SIG-M5 (cell line): ENCODE data around the gene SERPINF2.
"Not testable (repeated sequence)": the region's sequence is repeated elsewhere in the genome, so short reads cannot be mapped to it uniquely, and the experiment has no call there.

Experiments used
- DNase-seq: peaks from one replicate; lab custom pipeline; 2025; lab: John Stamatoyannopoulos, UW

Gene SERPINF2

GRCh38 chr17:1735418-1735817 is 7.3 kb upstream of the SERPINF2 start:
- no peak for DNase-seq

- no peak for DNase-seq
Observed at GRCh38 chr17:1735834-1736347, 6.8 kb upstream of the SERPINF2 start.

- no peak for DNase-seq
Observed at GRCh38 chr17:1736348-1737281, 6.1 kb upstream of the SERPINF2 start.

GRCh38 chr17:1737531-1738291 is 5.0 kb upstream of the SERPINF2 start:
- no peak for DNase-seq

GRCh38 chr17:1741899-1742298 is 772 bp upstream of the SERPINF2 start:
- not testable (repeated sequence) for DNase-seq

- no peak for DNase-seq
Observed at GRCh38 chr17:1743088-1743439, 393 bp downstream of the SERPINF2 start.

DNA sequence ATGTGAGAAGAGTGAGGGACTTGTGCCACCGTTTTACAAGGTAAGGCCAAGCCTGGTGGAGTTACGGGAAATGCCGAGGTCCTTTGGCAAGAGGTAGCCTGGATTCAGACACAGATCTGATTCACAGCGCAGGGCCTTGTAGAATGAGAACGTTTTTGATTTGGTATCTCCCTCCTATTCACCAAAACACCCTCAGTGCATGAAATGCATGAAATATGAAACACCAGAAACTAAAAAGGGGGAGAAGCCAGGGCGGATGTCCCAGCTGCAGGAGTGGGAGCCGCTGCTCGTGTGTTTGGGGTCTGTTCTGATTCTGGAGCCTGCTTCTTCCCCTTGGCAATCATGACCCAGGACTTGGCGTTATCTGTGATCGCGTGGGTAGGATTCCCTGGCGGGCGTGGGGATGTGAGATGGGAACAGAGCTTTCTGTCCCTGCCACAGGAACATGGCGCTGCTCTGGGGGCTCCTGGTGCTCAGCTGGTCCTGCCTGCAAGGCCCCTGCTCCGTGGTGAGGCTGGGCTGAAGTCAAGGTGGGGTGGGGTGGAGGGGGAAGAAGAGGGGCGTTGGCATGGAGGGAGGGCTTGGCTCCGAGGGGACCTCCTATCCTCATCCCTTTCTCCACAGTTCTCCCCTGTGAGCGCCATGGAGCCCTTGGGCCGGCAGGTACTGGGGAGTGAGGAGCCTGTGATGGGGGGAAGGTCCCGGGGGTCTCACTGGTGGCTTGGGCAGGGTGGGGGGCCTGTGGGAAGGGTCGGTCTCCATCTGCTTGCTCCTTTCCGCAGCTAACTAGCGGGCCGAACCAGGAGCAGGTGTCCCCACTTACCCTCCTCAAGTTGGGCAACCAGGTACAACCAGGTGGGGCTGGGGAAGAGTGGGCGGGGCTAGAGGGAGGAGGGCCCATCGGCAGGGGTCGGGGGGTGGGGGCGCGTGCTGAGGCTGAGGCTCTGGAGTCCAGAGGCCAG is 2.2 kb downstream of the SERPINF2 start:
- no peak for DNase-seq

- DNase-seq, result no peak
Observed at GRCh38 chr17:1745513-1746020, 2.9 kb downstream of the SERPINF2 start.

- DNase-seq, result no peak
Observed at GRCh38 chr17:1746975-1747543, 4.4 kb downstream of the SERPINF2 start.

DNA sequence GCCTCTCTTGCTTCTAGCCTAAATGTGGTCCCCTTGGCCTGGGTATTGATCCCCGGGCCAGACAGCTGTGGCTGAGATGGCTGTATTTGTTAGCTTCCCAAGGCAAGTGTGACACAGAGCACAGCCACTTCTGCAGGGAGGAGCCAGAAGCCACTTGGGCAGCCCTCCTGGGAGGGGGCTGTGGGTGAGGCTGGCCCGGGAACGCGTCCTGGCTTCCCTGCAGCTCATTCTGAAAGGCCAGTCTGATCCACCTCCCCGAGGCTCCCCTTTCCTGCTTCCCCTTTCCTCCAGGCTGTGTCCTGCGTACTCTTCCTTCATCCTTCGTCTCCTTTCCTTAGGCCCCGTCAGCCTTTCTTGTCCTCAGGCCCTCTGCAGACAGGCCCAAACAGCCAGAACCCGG is 8.0 kb downstream of the SERPINF2 start:
- no peak for DNase-seq

- DNase-seq, result no peak
Observed at GRCh38 chr17:1752425-1753262, 10.0 kb downstream of the SERPINF2 start.

DNA sequence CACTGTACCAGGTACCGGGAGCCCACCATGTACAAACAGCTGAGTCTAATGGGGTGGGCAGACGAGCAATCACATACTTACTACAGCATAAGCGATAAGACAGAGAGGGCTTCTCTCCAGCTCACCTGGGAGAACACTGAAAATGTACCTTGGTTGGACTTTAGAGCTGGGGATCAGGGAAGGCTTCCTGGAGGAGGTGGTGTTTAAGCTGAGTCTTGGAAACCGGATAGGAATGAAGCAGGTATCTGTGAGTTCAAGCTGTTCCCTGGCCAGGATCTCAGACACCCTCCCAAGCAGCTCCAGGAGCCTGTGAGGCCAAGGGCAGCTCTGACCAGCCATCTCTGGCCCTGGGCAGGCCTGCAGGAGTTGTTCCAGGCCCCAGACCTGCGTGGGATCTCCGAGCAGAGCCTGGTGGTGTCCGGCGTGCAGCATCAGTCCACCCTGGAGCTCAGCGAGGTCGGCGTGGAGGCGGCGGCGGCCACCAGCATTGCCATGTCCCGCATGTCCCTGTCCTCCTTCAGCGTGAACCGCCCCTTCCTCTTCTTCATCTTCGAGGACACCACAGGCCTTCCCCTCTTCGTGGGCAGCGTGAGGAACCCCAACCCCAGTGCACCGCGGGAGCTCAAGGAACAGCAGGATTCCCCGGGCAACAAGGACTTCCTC is 11.2 kb downstream of the SERPINF2 start:
- no peak for DNase-seq

- no peak for DNase-seq
Observed at GRCh38 chr17:1754430-1755112, 11.9 kb downstream of the SERPINF2 start.

DNA sequence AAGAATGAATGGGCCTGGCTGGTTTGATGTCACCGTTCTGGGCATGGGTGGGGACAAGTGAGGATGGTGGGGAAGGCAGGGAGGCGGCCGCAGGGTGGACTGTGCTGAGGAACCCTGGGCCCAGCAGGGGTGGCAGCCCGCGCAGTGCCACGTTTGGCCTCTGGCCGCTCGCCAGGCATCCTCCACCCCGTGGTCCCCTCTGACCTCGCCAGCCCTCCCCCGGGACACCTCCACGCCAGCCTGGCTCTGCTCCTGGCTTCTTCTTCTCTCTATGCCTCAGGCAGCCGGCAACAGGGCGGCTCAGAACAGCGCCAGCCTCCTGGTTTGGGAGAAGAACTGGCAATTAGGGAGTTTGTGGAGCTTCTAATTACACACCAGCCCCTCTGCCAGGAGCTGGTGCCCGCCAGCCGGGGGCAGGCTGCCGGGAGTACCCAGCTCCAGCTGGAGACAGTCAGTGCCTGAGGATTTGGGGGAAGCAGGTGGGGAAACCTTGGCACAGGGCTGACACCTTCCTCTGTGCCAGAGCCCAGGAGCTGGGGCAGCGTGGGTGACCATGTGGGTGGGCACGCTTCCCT is 12.7 kb downstream of the SERPINF2 start:
- no peak for DNase-seq

GRCh38 chr17:1755827-1756262 is 13.2 kb downstream of the SERPINF2 start:
- DNase-seq, result no peak

DNA sequence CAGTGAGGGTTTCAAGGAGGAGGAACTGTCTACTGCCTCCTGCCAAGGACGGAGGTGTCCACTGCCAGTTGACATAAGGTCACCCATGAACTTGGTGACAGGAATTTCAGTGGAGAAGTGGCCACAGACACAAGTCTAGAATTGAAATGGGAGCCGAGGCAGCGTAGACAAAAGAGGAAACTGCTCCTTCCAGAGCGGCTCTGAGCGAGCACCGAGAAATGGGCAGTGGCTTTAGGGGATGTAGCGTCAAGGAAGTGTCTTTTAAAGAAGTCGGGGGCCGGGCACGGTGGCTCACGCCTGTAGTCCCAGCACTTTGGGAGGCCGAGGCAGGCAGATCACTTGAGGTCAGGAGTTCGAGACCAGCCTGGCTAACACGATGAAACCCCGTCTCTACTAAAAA is 16.1 kb downstream of the SERPINF2 start:
- DNase-seq, result no peak

GRCh38 chr17:1759529-1759928 is 16.9 kb downstream of the SERPINF2 start:
- DNase-seq, result no peak

- DNase-seq, result no peak
Observed at GRCh38 chr17:1762233-1762900, 19.7 kb downstream of the SERPINF2 start.
